ENCODE data around the gene FABP3. TPM values are rescaled to one million over a fixed set of nuclear protein-coding genes. Genes with fewer than 3 reads are reported as not detected.

The FABP3 gene
- total RNA-seq, 2 donors from 2014 or later = 3.0 to 3.4 TPM

- no peaks in the 10 kb centered on the region for H3K9me3 Mint-ChIP-seq
- H3K9me3 ChIP-seq (ENCODE audit: control insufficient read depth, low read length) = no peaks in the 10 kb centered on the region
- whole genome bisulfite sequencing, 2 experiments (ENCODE audit: insufficient coverage in 1 of 2, insufficient read length in 1 of 2) = 92 to 100% methylated on average over 3 of the region's 3 CpGs
- H3K27me3 Mint-ChIP-seq (ENCODE audit: insufficient read depth) = no peaks in the 10 kb centered on the region
- H3K9ac ChIP-seq (ENCODE audit: extremely low read depth, low read length, poor library complexity, severe bottlenecking) = no peak overlapping the region
- no peaks in the 10 kb centered on the region for H3K4me1 ChIP-seq (ENCODE audit: control insufficient read depth, insufficient read depth, low read length)
- no peaks in the 10 kb centered on the region for H3K4me1 Mint-ChIP-seq
- peaks cover 24% of the 10 kb centered on the region for H3K36me3 Mint-ChIP-seq (ENCODE audit: low read depth)
- no peak overlapping the region for H3K4me3 Mint-ChIP-seq
- no peak for DNase-seq
- H3K4me3 ChIP-seq (ENCODE audit: low read length) = no peak overlapping the region
- no peaks in the 10 kb centered on the region for H3K27me3 ChIP-seq (ENCODE audit: control insufficient read depth, insufficient read depth, low read length, poor library complexity, severe bottlenecking)
- no peak overlapping the region for H3K27ac Mint-ChIP-seq
- peaks cover 10% of the 10 kb centered on the region for H3K36me3 ChIP-seq (ENCODE audit: control insufficient read depth, insufficient read depth, low read length)
- H3K27ac ChIP-seq (ENCODE audit: low read depth, low read length) = no peak overlapping the region
- TF ChIP-seq CTCF (conservative IDR thresholded peaks at IDR 0.05) = no peak
These were observed 45.5 kb downstream of the FABP3 start for GRCh38 chr1:31327381-31327780.

- H3K4me1 Mint-ChIP-seq = no peaks in the 10 kb centered on the region
- Histone ChIP-seq H3K36me3 (ENCODE audit: control insufficient read depth, insufficient read depth, low read length) (peaks cover 17% of the 10 kb centered on the region), H3K9ac (ENCODE audit: extremely low read depth, low read length, poor library complexity, severe bottlenecking) (no peak overlapping the region), H3K9me3 (ENCODE audit: control insufficient read depth, low read length) (no peaks in the 10 kb centered on the region), H3K4me1 (ENCODE audit: control insufficient read depth, insufficient read depth, low read length) (no peaks in the 10 kb centered on the region), H3K4me3 (ENCODE audit: low read length) (no peak overlapping the region), H3K27me3 (ENCODE audit: control insufficient read depth, insufficient read depth, low read length, poor library complexity, severe bottlenecking) (no peaks in the 10 kb centered on the region), H3K27ac (ENCODE audit: low read depth, low read length) (no peak overlapping the region)
- no peak for DNase-seq
- no peaks in the 10 kb centered on the region for H3K9me3 Mint-ChIP-seq
- 78 to 100% methylated on average over 1 of the region's 1 CpG for WGBS, 2 experiments (ENCODE audit: insufficient coverage in 1 of 2, insufficient read length in 1 of 2)
- no peak overlapping the region for H3K27ac Mint-ChIP-seq
- TF ChIP-seq CTCF (conservative IDR thresholded peaks at IDR 0.05) = no peak
- peaks cover 25% of the 10 kb centered on the region for H3K36me3 Mint-ChIP-seq (ENCODE audit: low read depth)
- H3K27me3 Mint-ChIP-seq (ENCODE audit: insufficient read depth) = no peaks in the 10 kb centered on the region
- no peak overlapping the region for H3K4me3 Mint-ChIP-seq
These were observed 46.4 kb downstream of the FABP3 start for GRCh38 chr1:31326461-31326860.

GRCh38 chr1:31324992-31325391, 47.9 kb downstream of the FABP3 start:
- Histone ChIP-seq H3K36me3 (ENCODE audit: control insufficient read depth, insufficient read depth, low read length) (peaks cover 25% of the 10 kb centered on the region), H3K9me3 (ENCODE audit: control insufficient read depth, low read length) (no peaks in the 10 kb centered on the region), H3K9ac (ENCODE audit: extremely low read depth, low read length, poor library complexity, severe bottlenecking) (no peak overlapping the region), H3K4me3 (ENCODE audit: low read length) (no peak overlapping the region), H3K4me1 (ENCODE audit: control insufficient read depth, insufficient read depth, low read length) (no peaks in the 10 kb centered on the region), H3K27ac (ENCODE audit: low read depth, low read length) (no peak overlapping the region), H3K27me3 (ENCODE audit: control insufficient read depth, insufficient read depth, low read length, poor library complexity, severe bottlenecking) (no peaks in the 10 kb centered on the region)
- Mint-ChIP-seq H3K27ac (no peak overlapping the region), H3K27me3 (ENCODE audit: insufficient read depth) (no peaks in the 10 kb centered on the region), H3K36me3 (ENCODE audit: low read depth) (peaks cover 33% of the 10 kb centered on the region), H3K4me3 (no peak overlapping the region), H3K9me3 (no peaks in the 10 kb centered on the region), H3K4me1 (no peaks in the 10 kb centered on the region)
- TF ChIP-seq CTCF (conservative IDR thresholded peaks at IDR 0.05) = no peak
- WGBS, 2 experiments (ENCODE audit: insufficient coverage in 1 of 2, insufficient read length in 1 of 2) = 94 to 97% methylated on average over 3 of the region's 3 CpGs
- no peak for DNase-seq

Measured in endodermal cell (in vitro differentiated cells).